Measurements from ENCODE around the gene PKP4.

PKP4 gene

DNA sequence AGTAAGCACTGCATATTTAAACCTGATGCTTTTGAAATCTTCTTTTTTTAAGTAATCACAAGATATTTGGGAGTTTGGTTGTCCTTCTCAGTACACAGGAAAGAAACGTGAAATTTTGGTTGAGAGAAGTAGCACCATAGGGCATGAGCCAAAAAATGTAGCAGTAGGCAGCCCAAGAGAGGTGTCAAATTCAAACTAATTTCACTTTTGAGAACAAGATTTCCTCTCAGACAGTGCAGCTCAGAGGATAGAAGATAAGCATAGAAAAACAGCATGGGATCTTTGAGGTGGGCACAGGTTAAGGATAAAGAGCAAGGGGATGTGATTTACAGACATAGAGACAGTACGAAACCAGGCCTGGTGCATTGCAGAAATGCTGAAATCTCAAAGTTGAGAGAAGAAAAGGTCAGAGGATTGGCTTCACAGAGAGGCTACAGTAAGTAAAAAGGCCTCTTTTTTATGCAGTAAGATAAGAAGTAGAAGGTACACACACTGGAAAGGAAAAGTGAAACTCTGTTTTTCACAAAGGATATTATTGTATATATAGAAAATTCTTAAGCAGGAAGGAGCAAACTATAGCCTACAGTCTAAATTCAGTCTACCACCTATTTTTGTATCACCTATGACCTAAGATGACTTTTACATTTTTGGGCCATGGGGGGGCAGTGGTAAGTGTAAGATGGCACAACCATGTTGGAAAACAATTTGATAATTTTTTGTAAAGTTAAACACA, 89.8 kb downstream of the PKP4 start:
- DNase-seq = no peak

- no peak for DNase-seq
Observed at GRCh38 chr2:158553257-158553656, 96.5 kb downstream of the PKP4 start.

DNA sequence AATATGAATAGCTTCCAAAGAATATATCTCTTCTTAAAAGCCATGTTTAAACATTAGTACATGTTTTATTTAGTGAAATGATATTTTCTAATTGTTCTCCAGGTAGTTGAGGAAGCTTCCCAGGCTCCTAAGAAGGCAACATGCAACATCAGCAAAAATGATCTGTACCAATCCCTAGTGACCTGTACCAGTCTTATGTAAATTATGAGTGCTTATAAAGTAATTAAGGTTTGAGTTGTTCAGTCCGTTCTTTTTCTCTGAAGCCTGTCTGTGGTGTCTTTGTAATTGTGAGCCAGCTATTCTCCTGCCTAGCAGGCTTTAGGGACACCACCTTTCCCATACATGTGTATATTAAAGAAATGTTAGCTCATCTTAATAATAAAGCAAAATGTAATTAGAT, 98.2 kb downstream of the PKP4 start:
- DNase-seq = no peak

GRCh38 chr2:158556124-158556523, 99.4 kb downstream of the PKP4 start:
- DNase-seq = no peak

DNA sequence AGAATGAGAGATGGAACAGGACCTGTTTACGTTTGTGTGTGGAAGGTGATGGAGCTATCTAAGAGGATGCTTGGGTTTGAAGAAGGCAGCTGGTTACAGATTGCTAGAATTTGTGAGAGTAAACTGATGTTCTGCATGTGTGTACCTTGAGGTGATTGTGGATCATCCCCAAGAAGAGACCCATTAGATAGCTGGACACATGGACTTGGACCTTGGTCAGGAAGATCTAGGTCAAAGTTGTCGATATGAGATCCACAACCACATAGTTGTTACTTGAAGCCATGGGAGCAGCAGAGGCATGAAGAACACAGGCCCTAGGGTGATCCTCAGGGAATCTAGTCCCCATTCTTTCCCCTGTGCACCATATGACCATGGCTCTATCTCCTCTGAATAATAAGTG, 101.0 kb downstream of the PKP4 start:
- no peak for DNase-seq

- no peak for DNase-seq
Observed at GRCh38 chr2:158559252-158559651, 102.5 kb downstream of the PKP4 start.

- no peak for DNase-seq
Observed at GRCh38 chr2:158560259-158560658, 103.5 kb downstream of the PKP4 start.

DNA sequence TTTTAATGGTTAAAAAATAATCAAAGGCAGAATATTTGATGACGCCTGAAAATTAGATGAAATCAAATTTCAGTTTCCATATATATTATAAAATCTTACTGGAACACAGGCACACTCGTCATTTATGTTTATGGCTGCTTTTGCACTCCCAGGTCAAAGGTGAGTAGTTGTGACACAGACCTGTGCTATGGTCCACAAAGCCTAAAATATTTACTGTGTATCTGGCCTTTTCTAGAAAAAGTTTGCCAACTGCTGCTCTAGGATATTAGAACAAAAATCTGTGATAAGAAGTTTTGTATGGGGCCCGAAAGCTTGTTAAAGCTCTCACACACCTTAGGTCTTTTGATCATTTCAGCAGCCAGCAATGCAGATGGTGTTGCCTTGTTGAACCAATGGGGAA, 104.3 kb downstream of the PKP4 start:
- no peak for DNase-seq

GRCh38 chr2:158567208-158567607, 110.5 kb downstream of the PKP4 start:
- peak; percentile 6 for DNase-seq

GRCh38 chr2:158569284-158569683, 112.5 kb downstream of the PKP4 start:
- DNase-seq = no peak

GRCh38 chr2:158570869-158571268, 114.1 kb downstream of the PKP4 start:
- no peak for DNase-seq

DNA sequence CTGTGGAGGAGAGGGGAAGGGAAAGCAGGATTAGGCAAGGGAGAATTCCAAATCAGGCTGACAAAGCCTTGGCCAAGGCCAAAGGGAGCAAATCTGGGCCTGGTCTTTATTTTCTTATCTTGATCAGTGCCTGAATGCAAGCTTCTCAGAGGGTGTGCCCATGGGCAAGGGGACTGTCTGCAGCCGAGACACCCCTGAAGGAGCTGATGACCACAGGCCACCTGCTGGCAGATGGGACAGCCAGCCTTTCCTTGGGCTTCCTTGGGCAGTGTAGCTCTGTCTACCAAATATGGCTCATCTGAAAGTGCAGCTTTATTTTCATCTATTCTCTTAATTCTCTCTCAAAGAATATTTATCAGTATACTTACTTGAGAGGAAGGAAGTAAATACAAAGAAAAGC, 117.0 kb downstream of the PKP4 start:
- no peak for DNase-seq

- no peak for DNase-seq
Observed at GRCh38 chr2:158575051-158575635, 118.4 kb downstream of the PKP4 start.

- no peak for DNase-seq
Observed at GRCh38 chr2:158577141-158577540, 120.4 kb downstream of the PKP4 start.

GRCh38 chr2:158578703-158579330, 122.1 kb downstream of the PKP4 start:
- DNase-seq = no peak

DNA sequence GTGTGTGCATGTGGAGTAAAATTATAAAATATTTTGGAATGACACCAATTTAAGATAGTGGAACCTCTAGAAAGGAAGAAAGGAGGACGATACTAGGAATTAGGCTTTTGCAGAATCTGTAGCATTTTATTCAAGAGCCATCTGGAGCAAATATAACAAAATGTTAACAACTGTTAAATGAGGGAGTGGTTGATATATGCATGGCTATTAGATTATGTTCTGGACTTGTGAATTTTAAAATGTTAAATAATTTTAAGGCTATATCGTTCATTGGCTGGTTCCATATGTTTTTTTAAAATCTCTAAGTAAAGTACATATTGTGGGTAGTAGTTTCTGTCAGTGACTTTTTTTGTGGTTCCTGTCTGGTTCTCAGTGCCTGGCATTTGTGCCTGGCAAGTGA, 123.2 kb downstream of the PKP4 start:
- DNase-seq = no peak

DNA sequence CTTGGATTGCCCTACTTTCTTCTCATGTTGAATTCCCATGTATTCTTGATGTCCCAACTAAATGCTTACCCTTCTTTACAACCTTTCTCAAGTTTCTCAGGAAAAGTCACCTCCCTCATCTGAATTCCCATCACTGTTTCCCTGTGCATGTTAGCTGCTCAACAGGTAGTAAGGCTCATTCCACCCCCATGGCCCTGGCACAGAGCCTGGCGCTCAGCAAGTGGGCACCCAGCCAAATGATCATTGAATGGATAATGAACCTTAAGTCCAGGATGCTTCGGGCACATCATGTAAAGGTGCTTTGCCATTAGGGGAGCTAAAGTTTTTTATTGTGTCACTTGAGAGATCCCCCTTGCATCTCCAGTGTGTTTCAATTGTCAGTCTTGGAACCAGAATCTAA, 124.0 kb downstream of the PKP4 start:
- no peak for DNase-seq

GRCh38 chr2:158582670-158583069, 125.9 kb downstream of the PKP4 start:
- DNase-seq = no peak

- DNase-seq = no peak
Observed at GRCh38 chr2:158583923-158584322, 127.2 kb downstream of the PKP4 start.

- DNase-seq = peak; percentile 1
Observed at GRCh38 chr2:158586491-158586890, 129.7 kb downstream of the PKP4 start.

- DNase-seq = no peak
Observed at GRCh38 chr2:158589303-158589702, 132.6 kb downstream of the PKP4 start.

GRCh38 chr2:158598862-158599517, 142.2 kb downstream of the PKP4 start:
- no peak for DNase-seq

DNA sequence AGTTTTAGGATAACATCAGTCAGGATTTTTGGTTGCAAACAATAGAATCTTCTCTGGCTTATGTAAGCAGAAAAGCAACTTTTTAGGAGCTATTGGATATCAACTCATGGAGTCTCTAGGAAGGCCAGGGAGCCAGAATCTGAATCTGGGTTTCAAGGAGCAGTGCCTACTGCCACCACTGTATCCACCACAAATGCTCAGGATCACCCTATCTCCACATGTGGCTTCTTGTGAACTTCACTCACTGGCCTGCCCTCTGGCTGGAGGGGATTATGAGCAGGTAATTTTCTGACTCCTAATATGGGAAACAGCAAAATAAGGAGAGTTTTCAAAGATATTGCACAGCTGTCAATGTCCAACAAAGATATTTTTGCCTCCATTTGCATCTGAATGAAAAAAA, 142.9 kb downstream of the PKP4 start:
- no peak for DNase-seq
